22Rv1 (cell line): Measurements from ENCODE around the gene NIN.

Source experiments
- H3K27ac ChIP-seq: fragments of 450-650 bp; 2 replicates; pipeline ENCODE4 v1.5.1; 2017
- CTCF ChIP-seq: fragments of 450-650 bp; IDR thresholded peaks from 2 replicates; pipeline ENCODE4 v1.5.1; 2017; ENCODE audit warnings: mild to moderate bottlenecking
- ZFX ChIP-seq: fragments of 450-650 bp; IDR thresholded peaks from 2 replicates; pipeline ENCODE4 v1.6.1; 2017; ENCODE audit warnings: antibody characterized with exemption, borderline replicate concordance

The NIN gene

GRCh38 chr14:50786751-50787464 is 44.1 kb downstream of the NIN start:
- no peak overlapping the region for H3K27ac ChIP-seq
- TF ChIP-seq CTCF (no peak), ZFX (no peak)

GRCh38 chr14:50785457-50786063 is 45.4 kb downstream of the NIN start:
- no peak overlapping the region for H3K27ac ChIP-seq
- no peak for TF ChIP-seq CTCF
- no peak for TF ChIP-seq ZFX

GRCh38 chr14:50784683-50785456 is 46.1 kb downstream of the NIN start:
- no peak overlapping the region for H3K27ac ChIP-seq
- TF ChIP-seq ZFX (no peak), CTCF (no peak)

- no peak overlapping the region for H3K27ac ChIP-seq
- no peak for TF ChIP-seq ZFX
- no peak for TF ChIP-seq CTCF
These were observed 47.4 kb downstream of the NIN start for GRCh38 chr14:50783563-50783962.

GRCh38 chr14:50780393-50780792 is 50.6 kb downstream of the NIN start:
- no peak for TF ChIP-seq ZFX
- TF ChIP-seq CTCF, result no peak
- no peak overlapping the region for H3K27ac ChIP-seq

- TF ChIP-seq CTCF (no peak), ZFX (no peak)
- H3K27ac ChIP-seq, result no peak overlapping the region
These were observed 52.1 kb downstream of the NIN start for GRCh38 chr14:50778721-50779483.
